ENCODE data around the gene PGBD1.

The PGBD1 gene

GRCh38 chr6:28257042-28257441 lies 24.3 kb upstream of the PGBD1 start:
- Histone ChIP-seq H4K20me1 (ENCODE audit: control insufficient read depth, insufficient read depth, low read depth, low read length) (no peaks in the 10 kb centered on the region), H3K4me1 (ENCODE audit: control insufficient read depth, low read length) (peaks cover 10% of the 10 kb centered on the region), H3F3A (ENCODE audit: control insufficient read depth, insufficient read depth) (no peaks in the 10 kb centered on the region), H3K27ac (ENCODE audit: low read depth, low read length) (no peak overlapping the region), H3K9me2 (replicated peaks; ENCODE audit: control insufficient read depth, low read length) (no peaks in the 10 kb centered on the region), H3K27me3 (ENCODE audit: control insufficient read depth, low read length) (no peaks in the 10 kb centered on the region), H3K36me3 (ENCODE audit: control insufficient read depth, low read length) (no peaks in the 10 kb centered on the region; the same call in 1 of the 2 replicates), H3K4me2 (ENCODE audit: low read length) (no peak overlapping the region), H3K79me2 (ENCODE audit: control insufficient read depth, low read length) (peaks cover 4% of the 10 kb centered on the region), H3K9me3 (ENCODE audit: control insufficient read depth, insufficient read depth, low read length) (no peaks in the 10 kb centered on the region), H3K4me3 (ENCODE audit: low read length) (no peak overlapping the region)
- TF ChIP-seq EZH2phosphoT487 (IDR thresholded peaks at IDR 0.05; ENCODE audit: borderline replicate concordance, low read length) = no peak
- TF ChIP-seq, protein P1, sequence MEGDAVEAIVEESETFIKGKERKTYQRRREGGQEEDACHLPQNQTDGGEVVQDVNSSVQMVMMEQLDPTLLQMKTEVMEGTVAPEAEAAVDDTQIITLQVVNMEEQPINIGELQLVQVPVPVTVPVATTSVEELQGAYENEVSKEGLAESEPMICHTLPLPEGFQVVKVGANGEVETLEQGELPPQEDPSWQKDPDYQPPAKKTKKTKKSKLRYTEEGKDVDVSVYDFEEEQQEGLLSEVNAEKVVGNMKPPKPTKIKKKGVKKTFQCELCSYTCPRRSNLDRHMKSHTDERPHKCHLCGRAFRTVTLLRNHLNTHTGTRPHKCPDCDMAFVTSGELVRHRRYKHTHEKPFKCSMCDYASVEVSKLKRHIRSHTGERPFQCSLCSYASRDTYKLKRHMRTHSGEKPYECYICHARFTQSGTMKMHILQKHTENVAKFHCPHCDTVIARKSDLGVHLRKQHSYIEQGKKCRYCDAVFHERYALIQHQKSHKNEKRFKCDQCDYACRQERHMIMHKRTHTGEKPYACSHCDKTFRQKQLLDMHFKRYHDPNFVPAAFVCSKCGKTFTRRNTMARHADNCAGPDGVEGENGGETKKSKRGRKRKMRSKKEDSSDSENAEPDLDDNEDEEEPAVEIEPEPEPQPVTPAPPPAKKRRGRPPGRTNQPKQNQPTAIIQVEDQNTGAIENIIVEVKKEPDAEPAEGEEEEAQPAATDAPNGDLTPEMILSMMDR (IDR thresholded peaks at IDR 0.05; ENCODE audit: low read depth, low read length, poor library complexity, severe bottlenecking) = no peak

DNA sequence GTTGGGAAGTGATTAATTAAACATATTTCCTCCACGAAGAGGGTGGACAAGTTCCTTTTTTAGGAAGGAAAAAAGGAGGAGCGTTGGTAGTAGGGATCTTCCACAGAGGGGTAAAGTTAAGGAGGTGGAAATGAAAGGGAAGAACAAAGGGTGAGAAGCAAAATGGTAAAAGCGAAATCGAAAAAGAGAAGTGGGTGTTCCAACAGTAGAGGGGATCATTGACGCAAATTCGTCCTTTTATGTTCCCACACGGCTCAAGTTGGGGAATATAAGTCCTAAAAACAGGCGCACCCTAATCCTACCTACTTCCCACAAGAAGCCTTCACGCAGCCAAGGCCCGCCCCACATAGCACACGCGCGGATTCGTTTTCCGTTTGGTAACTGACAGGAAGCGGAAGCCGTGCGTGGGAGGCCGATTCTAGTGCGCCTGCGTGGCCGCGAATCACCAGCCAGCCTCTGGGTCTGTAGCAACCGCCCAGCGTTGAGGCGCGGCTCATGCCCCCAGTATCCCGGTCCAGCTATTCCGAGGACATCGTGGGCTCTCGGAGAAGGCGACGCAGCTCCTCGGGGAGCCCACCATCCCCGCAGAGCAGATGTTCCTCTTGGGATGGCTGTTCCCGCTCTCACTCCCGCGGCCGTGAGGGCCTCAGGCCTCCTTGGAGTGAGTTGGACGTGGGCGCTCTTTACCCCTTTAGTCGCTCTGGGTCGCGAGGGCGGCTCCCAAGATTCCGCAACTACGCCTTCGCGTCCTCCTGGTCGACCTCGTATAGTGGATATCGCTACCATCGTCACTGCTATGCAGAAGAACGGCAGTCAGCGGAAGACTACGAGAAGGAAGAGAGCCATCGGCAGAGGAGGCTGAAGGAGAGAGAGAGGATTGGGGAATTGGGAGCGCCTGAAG lies 22.2 kb upstream of the PGBD1 start, which contains the start of gene NKAPL:
TSS of gene NKAPL (plus strand) at position 421 of the 901 bp plus-strand sequence. CDS start at position 496, 75 bp downstream.
- Histone ChIP-seq H3K4me1 (ENCODE audit: control insufficient read depth, low read length) (no peaks in the 10 kb centered on the region), H3K27ac (ENCODE audit: low read depth, low read length) (no peak within 1 kb of the TSS), H3K79me2 (ENCODE audit: control insufficient read depth, low read length) (no peaks in the 10 kb centered on the region), H3K36me3 (ENCODE audit: control insufficient read depth, low read length) (no peaks in the 10 kb centered on the region), H3K9me3 (ENCODE audit: control insufficient read depth, insufficient read depth, low read length) (no peaks in the 10 kb centered on the region), H3K27me3 (ENCODE audit: control insufficient read depth, low read length) (no peaks in the 10 kb centered on the region), H3K4me3 (ENCODE audit: low read length) (no peak within 1 kb of the TSS), H4K20me1 (ENCODE audit: control insufficient read depth, insufficient read depth, low read depth, low read length) (no peaks in the 10 kb centered on the region), H3K4me2 (ENCODE audit: low read length) (no peak within 1 kb of the TSS), H3F3A (ENCODE audit: control insufficient read depth, insufficient read depth) (no peaks in the 10 kb centered on the region), H3K9me2 (replicated peaks; ENCODE audit: control insufficient read depth, low read length) (no peaks in the 10 kb centered on the region)
- no peak for TF ChIP-seq EZH2phosphoT487 (IDR thresholded peaks at IDR 0.05; ENCODE audit: borderline replicate concordance, low read length)
- TF ChIP-seq, protein P1 (IDR thresholded peaks at IDR 0.05; ENCODE audit: low read depth, low read length, poor library complexity, severe bottlenecking) = no peak

DNA sequence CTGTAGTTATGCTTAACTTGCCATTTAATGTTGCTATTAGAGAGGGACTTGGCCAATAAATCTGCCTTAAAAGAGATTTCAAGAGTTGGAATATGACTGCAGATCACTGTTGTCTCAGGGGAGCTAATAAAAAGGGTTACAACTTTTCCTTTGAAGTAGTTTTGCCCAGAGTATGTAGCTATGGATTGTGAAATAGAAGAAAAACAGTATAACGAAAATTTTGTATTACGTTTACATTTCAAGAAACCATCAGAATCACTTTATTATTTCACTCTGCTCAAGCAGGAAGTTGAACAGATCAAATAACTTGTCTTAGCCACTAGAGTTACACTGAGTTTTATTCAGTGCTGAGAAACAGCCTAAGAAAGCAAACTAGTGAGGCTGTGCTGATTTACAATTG lies 17.4 kb upstream of the PGBD1 start:
- no peak overlapping the region for H3K4me2 ChIP-seq (ENCODE audit: low read length)
- no peak overlapping the region for H3K27ac ChIP-seq (ENCODE audit: low read depth, low read length)
- no peaks in the 10 kb centered on the region for H3F3A ChIP-seq (ENCODE audit: control insufficient read depth, insufficient read depth)
- no peaks in the 10 kb centered on the region for H3K9me2 ChIP-seq (replicated peaks; ENCODE audit: control insufficient read depth, low read length)
- no peaks in the 10 kb centered on the region for H4K20me1 ChIP-seq (ENCODE audit: control insufficient read depth, insufficient read depth, low read depth, low read length)
- no peaks in the 10 kb centered on the region for H3K27me3 ChIP-seq (ENCODE audit: control insufficient read depth, low read length)
- no peaks in the 10 kb centered on the region for H3K36me3 ChIP-seq (ENCODE audit: control insufficient read depth, low read length)
- no peaks in the 10 kb centered on the region for H3K9me3 ChIP-seq (ENCODE audit: control insufficient read depth, insufficient read depth, low read length)
- peaks cover 22% of the 10 kb centered on the region for H3K4me1 ChIP-seq (ENCODE audit: control insufficient read depth, low read length)
- H3K4me3 ChIP-seq (ENCODE audit: low read length) = no peak overlapping the region
- TF ChIP-seq, protein P1 (IDR thresholded peaks at IDR 0.05; ENCODE audit: low read depth, low read length, poor library complexity, severe bottlenecking) = no peak
- no peak for TF ChIP-seq EZH2phosphoT487 (IDR thresholded peaks at IDR 0.05; ENCODE audit: borderline replicate concordance, low read length)
- peaks cover 6% of the 10 kb centered on the region for H3K79me2 ChIP-seq (ENCODE audit: control insufficient read depth, low read length)

Data from DOHH2 (cell line).